GM06990 (cell line): ENCODE results near the gene OXA1L.
"Not testable (repeated sequence)": the region's sequence is repeated elsewhere in the genome, so short reads cannot be mapped to it uniquely, and the experiment has no call there.

Source experiments
- DNase-seq: peaks from one replicate; pipeline ENCODE4 v3.0.0-alpha.2; 2011; ENCODE audit not compliant: insufficient read length; ENCODE audit errors: extremely low read depth
- H3K27me3 ChIP-seq: replicated peaks from 2 replicates; pipeline ENCODE4 v1.6.0; 2011; ENCODE audit warnings: low read length; ENCODE audit not compliant: control insufficient read depth, insufficient read depth
- H3K36me3 ChIP-seq: 2 replicates; pipeline ENCODE4 v1.5.1; 2011; ENCODE audit warnings: low read length; ENCODE audit not compliant: control insufficient read depth, insufficient read depth
- H3K4me3 ChIP-seq: replicated peaks from 2 replicates; pipeline ENCODE4 v1.5.1; 2011; ENCODE audit warnings: low read depth, mild to moderate bottlenecking, control low read depth, low read length
- CTCF ChIP-seq: IDR thresholded peaks from 2 replicates; pipeline ENCODE4 v1.5.1; 2011; ENCODE audit warnings: low read length, control low read depth, mild to moderate bottlenecking, inconsistent platforms; ENCODE audit not compliant: insufficient read depth, poor library complexity, severe bottlenecking

Gene OXA1L

DNA sequence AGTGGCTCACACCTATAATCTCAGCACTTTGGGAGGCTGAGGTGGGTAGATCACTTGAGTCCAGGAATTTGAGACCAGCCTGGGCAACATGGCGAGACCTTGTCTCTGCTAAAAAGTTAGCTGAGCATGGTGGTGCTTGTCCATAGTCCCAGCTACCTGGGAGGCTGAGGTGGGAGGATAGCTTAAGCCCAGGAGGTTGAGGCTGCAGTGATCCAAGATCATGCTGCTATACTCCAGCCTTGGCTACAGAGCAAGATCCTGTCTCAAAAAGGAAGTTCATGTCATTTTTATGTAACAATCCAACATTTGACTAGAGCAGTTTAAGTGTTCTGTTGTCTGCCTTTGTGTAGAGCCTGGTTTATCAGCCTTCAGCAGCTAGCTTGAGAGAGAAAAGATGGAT, 6.2 kb downstream of the OXA1L start:
- Histone ChIP-seq H3K36me3 (peaks cover 33% of the 10 kb centered on the region), H3K27me3 (no peaks in the 10 kb centered on the region), H3K4me3 (no peak overlapping the region)
- DNase-seq: no peak
- TF ChIP-seq CTCF: no peak

DNA sequence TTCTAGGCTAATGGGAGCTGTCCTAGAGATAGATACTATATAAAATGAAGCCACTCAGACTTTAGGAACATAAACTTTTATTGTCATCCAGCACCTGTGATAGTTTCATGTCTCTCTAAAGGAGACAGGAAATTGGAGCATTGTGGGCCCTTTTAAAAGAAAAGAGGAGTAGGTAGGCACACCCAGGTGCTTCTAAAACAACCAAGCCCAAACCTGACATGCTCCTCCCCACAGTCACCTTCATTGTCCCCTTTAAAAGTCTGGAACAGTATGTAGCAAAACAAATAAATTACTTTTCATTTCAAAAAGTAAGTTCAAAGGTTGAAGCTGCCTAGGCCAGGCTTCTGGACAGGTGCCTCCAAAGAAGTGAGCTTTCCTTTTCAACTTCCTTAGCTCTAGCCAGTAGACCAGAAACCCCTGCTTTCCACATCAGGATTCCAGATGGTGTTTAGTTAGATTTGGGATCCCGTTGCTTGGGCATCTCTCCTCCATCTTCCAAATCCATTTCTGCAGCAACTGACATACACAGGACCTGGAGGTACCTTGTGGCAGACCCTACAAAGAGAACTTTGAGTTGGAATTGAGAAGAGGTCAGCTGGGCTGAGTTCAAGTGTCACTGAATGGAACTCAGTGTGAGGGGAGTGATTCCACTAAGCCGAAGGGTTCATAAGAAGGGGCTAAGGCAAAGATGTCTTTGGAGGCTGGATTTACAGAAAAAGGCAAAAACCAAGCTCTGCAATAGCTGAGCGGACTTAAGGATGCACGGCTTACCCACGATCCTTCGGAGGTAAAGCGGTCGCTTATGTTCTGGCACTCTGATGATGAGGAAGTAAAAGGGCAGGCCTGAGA, 6.9 kb downstream of the OXA1L start:
- DNase-seq: no peak
- Histone ChIP-seq H3K36me3 (peaks cover 32% of the 10 kb centered on the region), H3K27me3 (no peaks in the 10 kb centered on the region), H3K4me3 (no peak overlapping the region)
- no peak for TF ChIP-seq CTCF

- DNase-seq: no peak
- TF ChIP-seq CTCF: no peak
- Histone ChIP-seq H3K27me3 (no peaks in the 10 kb centered on the region), H3K4me3 (no peak overlapping the region), H3K36me3 (peaks cover 31% of the 10 kb centered on the region)
Measured at GRCh38 chr14:22774011-22774706, 7.7 kb downstream of the OXA1L start.

GRCh38 chr14:22776215-22776614, 9.7 kb downstream of the OXA1L start:
- Histone ChIP-seq H3K4me3 (no peak overlapping the region), H3K36me3 (peaks cover 15% of the 10 kb centered on the region), H3K27me3 (no peaks in the 10 kb centered on the region)
- DNase-seq: no peak
- TF ChIP-seq CTCF: no peak

- H3K4me3 ChIP-seq, H3K27me3 ChIP-seq, DNase-seq: not testable (repeated sequence)
- H3K36me3 ChIP-seq: peaks cover 12% of the 10 kb centered on the region
Measured at GRCh38 chr14:22776849-22777248, 10.4 kb downstream of the OXA1L start.

- Histone ChIP-seq H3K36me3 (peaks cover 9% of the 10 kb centered on the region), H3K4me3 (no peak overlapping the region), H3K27me3 (no peaks in the 10 kb centered on the region)
- TF ChIP-seq CTCF: no peak
- DNase-seq: no peak
Measured at GRCh38 chr14:22778084-22778483, 11.6 kb downstream of the OXA1L start.
